GM21529 (cell line): Measurements from ENCODE around the gene TAGLN2.

Experiments used
- ATAC-seq: cut with Tn5 transposase; IDR thresholded peaks from one replicate; pipeline ENCODE4 v1.9.1; 2021; ENCODE audit not compliant: unreplicated experiment

Gene TAGLN2

GRCh38 chr1:159936273-159936904 lies 11.1 kb upstream of the TAGLN2 start:
- peak; percentile 42 for ATAC-seq

GRCh38 chr1:159935719-159936272 lies 10.5 kb upstream of the TAGLN2 start:
- ATAC-seq, result no peak

GRCh38 chr1:159935305-159935704 lies 10.0 kb upstream of the TAGLN2 start:
- no peak for ATAC-seq

- no peak for ATAC-seq
Measured at GRCh38 chr1:159934136-159935039, 9.1 kb upstream of the TAGLN2 start.

GRCh38 chr1:159933347-159933746 lies 8.0 kb upstream of the TAGLN2 start:
- no peak for ATAC-seq

GRCh38 chr1:159932296-159933285 lies 7.3 kb upstream of the TAGLN2 start:
- no peak for ATAC-seq

- no peak for ATAC-seq
Measured at GRCh38 chr1:159931795-159932173, 6.5 kb upstream of the TAGLN2 start.

GRCh38 chr1:159931101-159931794 lies 5.9 kb upstream of the TAGLN2 start:
- no peak for ATAC-seq

- no peak for ATAC-seq
Measured at GRCh38 chr1:159930634-159931033, 5.3 kb upstream of the TAGLN2 start.

GRCh38 chr1:159930216-159930615 lies 4.9 kb upstream of the TAGLN2 start:
- no peak for ATAC-seq

GRCh38 chr1:159929155-159930051 lies 4.1 kb upstream of the TAGLN2 start:
- no peak for ATAC-seq

GRCh38 chr1:159928491-159929050 lies 3.3 kb upstream of the TAGLN2 start:
- ATAC-seq, result no peak

GRCh38 chr1:159927849-159928431 lies 2.6 kb upstream of the TAGLN2 start:
- ATAC-seq, result no peak

- ATAC-seq, result no peak
Measured at GRCh38 chr1:159927211-159927848, 2.0 kb upstream of the TAGLN2 start.

GRCh38 chr1:159925719-159926078 lies 392 bp upstream of the TAGLN2 start:
- peak; percentile 3 for ATAC-seq

GRCh38 chr1:159924025-159924790 lies 1.1 kb downstream of the TAGLN2 start:
- ATAC-seq, result no peak
